GM23338 (cell line): ENCODE data around the gene CAPN8. TPM values are rescaled to one million over a fixed set of nuclear protein-coding genes. Genes with fewer than 3 reads are reported as not detected.

Experiments
- ATAC-seq: fragments of 200-7000 bp; cut with Tn5 transposase; 3 replicates; pipeline ENCODE4 v1.9.1; 2020
- DNase-seq: peaks from one replicate; pipeline ENCODE4 v3.0.0-alpha.2; 2015; ENCODE audit warnings: low spot score
- H2AFZ ChIP-seq: fragments of 200-600 bp; sonication (generic); 2 replicates; pipeline ENCODE4 v1.8.0; 2016; ENCODE audit warnings: antibody characterized with exemption, mild to moderate bottlenecking, moderate library complexity
- H3F3A ChIP-seq: fragments of 200-600 bp; sonication (generic); replicated peaks from 2 replicates; pipeline ENCODE4 v1.8.0; 2017; ENCODE audit warnings: antibody characterized with exemption, mixed run types, low read depth
- H3K27ac ChIP-seq: fragments of 200-600 bp; sonication (generic); 2 replicates; pipeline ENCODE4 v1.6.1; 2016; ENCODE audit warnings: low read depth
- H3K27me3 ChIP-seq: fragments of 200-600 bp; sonication (generic); 2 replicates; pipeline ENCODE4 v1.8.0; 2016; ENCODE audit warnings: mild to moderate bottlenecking, mixed run types, moderate library complexity; ENCODE audit not compliant: insufficient read depth
- H3K36me3 ChIP-seq: fragments of 200-600 bp; sonication (generic); 2 replicates; pipeline ENCODE4 v1.8.0; 2016; ENCODE audit warnings: mild to moderate bottlenecking; ENCODE audit not compliant: insufficient read depth
- H3K4me1 ChIP-seq: fragments of 200-600 bp; sonication (generic); 2 replicates; pipeline ENCODE4 v1.8.0; 2016; ENCODE audit warnings: mild to moderate bottlenecking, moderate library complexity; ENCODE audit not compliant: insufficient read depth
- H3K4me2 ChIP-seq: fragments of 200-600 bp; sonication (generic); 2 replicates; pipeline ENCODE4 v1.7.1; 2017; ENCODE audit warnings: mixed run types
- H3K4me3 ChIP-seq: fragments of 200-600 bp; sonication (generic); 2 replicates; pipeline ENCODE4 v1.6.1; 2016; ENCODE audit warnings: mixed run types
- H3K79me2 ChIP-seq: fragments of 200-600 bp; sonication (generic); replicated peaks from 2 replicates; pipeline ENCODE4 v1.8.0; 2017; ENCODE audit warnings: mild to moderate bottlenecking; ENCODE audit not compliant: insufficient read depth
- H3K9me2 ChIP-seq: fragments of 200-600 bp; sonication (generic); 2 replicates; pipeline ENCODE4 v1.8.0; 2017; ENCODE audit not compliant: insufficient read depth
- H4K20me1 ChIP-seq: fragments of 200-600 bp; sonication (generic); replicated peaks from 2 replicates; pipeline ENCODE4 v1.8.0; 2017; ENCODE audit warnings: mild to moderate bottlenecking; ENCODE audit not compliant: insufficient read depth
- H3K27ac Mint-ChIP-seq: 2 replicates; pipeline ENCODE4 v1.8.0; 2020; ENCODE audit warnings: inconsistent platforms, mild to moderate bottlenecking, moderate library complexity, mixed read lengths
- H3K27me3 Mint-ChIP-seq: 3 replicates; pipeline ENCODE4 v1.8.0; 2022; ENCODE audit warnings: low read depth, mild to moderate bottlenecking, moderate library complexity, mixed read lengths, inconsistent platforms; ENCODE audit not compliant: insufficient read depth, poor library complexity
- H3K36me3 Mint-ChIP-seq: 3 replicates; pipeline ENCODE4 v1.8.0; 2021; ENCODE audit warnings: low read depth, mild to moderate bottlenecking, inconsistent platforms, moderate library complexity, mixed read lengths
- H3K4me1 Mint-ChIP-seq: 3 replicates; pipeline ENCODE4 v1.8.0; 2020; ENCODE audit warnings: mild to moderate bottlenecking, inconsistent platforms, mixed read lengths
- H3K4me3 Mint-ChIP-seq: 3 replicates; pipeline ENCODE4 v1.8.0; 2021; ENCODE audit warnings: moderate library complexity, mild to moderate bottlenecking, inconsistent platforms, mixed read lengths
- H3K9me3 Mint-ChIP-seq: 3 replicates; pipeline ENCODE4 v1.8.0; 2020; ENCODE audit warnings: moderate library complexity, mild to moderate bottlenecking, inconsistent platforms, mixed read lengths
- CREB1 ChIP-seq: fragments of 250-450 bp; sonication (Bioruptor Pico); IDR thresholded peaks from 2 replicates; pipeline ENCODE4 v1.5.0; 2020; ENCODE audit warnings: low read depth, mild to moderate bottlenecking, moderate library complexity
- EZH2 ChIP-seq: fragments of 200-600 bp; sonication (generic); IDR thresholded peaks from one replicate; pipeline ENCODE4 v1.8.0; 2017; ENCODE audit warnings: antibody characterized with exemption, mild to moderate bottlenecking, low read depth; ENCODE audit not compliant: unreplicated experiment
- EZH2phosphoT487 ChIP-seq: fragments of 200-600 bp; sonication (generic); IDR thresholded peaks from one replicate; pipeline ENCODE4 v1.8.1; 2018; ENCODE audit warnings: antibody characterized with exemption; ENCODE audit not compliant: unreplicated experiment
- JUNB ChIP-seq: IDR thresholded peaks from one replicate; pipeline ENCODE4 v1.6.1; 2016; ENCODE audit warnings: antibody characterized with exemption; ENCODE audit not compliant: unreplicated experiment
- NANOG ChIP-seq: IDR thresholded peaks from 2 replicates; pipeline ENCODE4 v1.6.1; 2016; ENCODE audit warnings: antibody characterized with exemption, borderline replicate concordance
- POLR2AphosphoS5 ChIP-seq: IDR thresholded peaks from 2 replicates; pipeline ENCODE4 v1.6.1; 2016; ENCODE audit warnings: antibody characterized with exemption, low read depth
- STAT1 ChIP-seq: IDR thresholded peaks from one replicate; pipeline ENCODE4 v1.6.1; 2016; ENCODE audit warnings: antibody characterized with exemption; ENCODE audit not compliant: unreplicated experiment
- ZNF114 ChIP-seq: fragments of 250-450 bp; sonication (Bioruptor Pico); IDR thresholded peaks from 2 replicates; pipeline ENCODE4 v1.5.0; 2020; ENCODE audit warnings: mild to moderate bottlenecking, moderate library complexity
- ZNF331 ChIP-seq: fragments of 250-450 bp; sonication (Bioruptor Pico); IDR thresholded peaks from 2 replicates; pipeline ENCODE4 v1.5.0; 2020; ENCODE audit warnings: low read depth, mild to moderate bottlenecking, moderate library complexity
- polyA plus RNA-seq: library from polyadenylated mRNA; unstranded; fragments of >200 nt; fragmentation: Nextera tagmentation; extraction: Ambion mirVana; gene quantifications from 2 replicates; pipeline ENCODE4 v1.2.1, GENCODE V29; 2016
- total RNA-seq: library from RNA; depleted of rRNA; stranded (reverse); fragments of >200 nt; shearing (Covaris generic); gene quantifications from 2 replicates; pipeline ENCODE4 v1.2.3, GENCODE V29; 2014
- TF ChIP-seq, protein P1 (sequence below): IDR thresholded peaks from one replicate; pipeline ENCODE4 v1.6.1; 2018; ENCODE audit warnings: antibody characterized with exemption; ENCODE audit not compliant: unreplicated experiment
- TF ChIP-seq, protein P2 (sequence below): IDR thresholded peaks from 2 replicates; pipeline ENCODE4 v1.6.1; 2016; ENCODE audit warnings: antibody characterized with exemption
- TF ChIP-seq, protein P3 (sequence below), 2 experiments: fragments of 200-600 bp in 1 of 2; sonication (generic) in 1 of 2; conservative IDR thresholded peaks; 2 replicates each; pipeline versions ENCODE4 v1.5.1 to v1.6.1; 2016 to 2017; ENCODE audit warnings: antibody characterized with exemption in 2 of 2, low read depth in 2 of 2, mild to moderate bottlenecking in 2 of 2, moderate library complexity in 1 of 2
- TF ChIP-seq, protein P4 (sequence below): fragments of 250-450 bp; sonication (Bioruptor Pico); IDR thresholded peaks from 2 replicates; pipeline ENCODE4 v1.5.0; 2020; ENCODE audit warnings: mild to moderate bottlenecking, moderate library complexity

The CAPN8 gene
- total and polyA plus RNA-seq, 2 experiments from 2014 or later = not detected

DNA sequence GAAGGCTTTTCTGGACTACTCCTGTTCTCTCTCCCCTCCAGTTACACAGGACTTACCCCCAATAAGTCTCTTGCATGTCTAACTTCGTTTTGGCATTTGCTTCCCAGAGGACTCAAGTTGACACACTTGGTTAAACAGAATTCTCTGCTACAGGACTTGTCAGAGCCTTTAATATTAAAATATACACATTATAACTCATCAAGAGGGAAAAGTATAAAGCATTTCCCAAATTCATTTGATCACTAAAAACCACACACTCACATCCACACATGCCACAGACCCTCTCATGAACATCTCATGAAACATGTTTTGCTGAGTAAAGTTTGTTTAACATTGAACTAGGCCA is 38.1 kb upstream of the CAPN8 start:
- Mint-ChIP-seq H3K9me3 (no peaks in the 10 kb centered on the region), H3K4me1 (peaks cover 29% of the 10 kb centered on the region), H3K27me3 (peaks cover 12% of the 10 kb centered on the region), H3K4me3 (no peak overlapping the region), H3K36me3 (no peaks in the 10 kb centered on the region; the same call in 2 of the 3 replicates), H3K27ac (no peak overlapping the region)
- no peak overlapping the region for H2AFZ ChIP-seq
- DNase-seq (no peak), ATAC-seq (no peak)
- H3K79me2 ChIP-seq = no peaks in the 10 kb centered on the region
- H3K27me3 ChIP-seq = no peaks in the 10 kb centered on the region
- no peaks in the 10 kb centered on the region for H3K36me3 ChIP-seq
- no peaks in the 10 kb centered on the region for H4K20me1 ChIP-seq
- H3K4me3 ChIP-seq = no peak overlapping the region
- no peaks in the 10 kb centered on the region for H3K9me2 ChIP-seq
- H3K4me2 ChIP-seq = no peak overlapping the region
- H3K4me1 ChIP-seq = peaks cover 11% of the 10 kb centered on the region; the same call in 1 of the 2 replicates
- no peaks in the 10 kb centered on the region for H3F3A ChIP-seq
- TF ChIP-seq POLR2AphosphoS5 = no peak
- TF ChIP-seq, protein P1, sequence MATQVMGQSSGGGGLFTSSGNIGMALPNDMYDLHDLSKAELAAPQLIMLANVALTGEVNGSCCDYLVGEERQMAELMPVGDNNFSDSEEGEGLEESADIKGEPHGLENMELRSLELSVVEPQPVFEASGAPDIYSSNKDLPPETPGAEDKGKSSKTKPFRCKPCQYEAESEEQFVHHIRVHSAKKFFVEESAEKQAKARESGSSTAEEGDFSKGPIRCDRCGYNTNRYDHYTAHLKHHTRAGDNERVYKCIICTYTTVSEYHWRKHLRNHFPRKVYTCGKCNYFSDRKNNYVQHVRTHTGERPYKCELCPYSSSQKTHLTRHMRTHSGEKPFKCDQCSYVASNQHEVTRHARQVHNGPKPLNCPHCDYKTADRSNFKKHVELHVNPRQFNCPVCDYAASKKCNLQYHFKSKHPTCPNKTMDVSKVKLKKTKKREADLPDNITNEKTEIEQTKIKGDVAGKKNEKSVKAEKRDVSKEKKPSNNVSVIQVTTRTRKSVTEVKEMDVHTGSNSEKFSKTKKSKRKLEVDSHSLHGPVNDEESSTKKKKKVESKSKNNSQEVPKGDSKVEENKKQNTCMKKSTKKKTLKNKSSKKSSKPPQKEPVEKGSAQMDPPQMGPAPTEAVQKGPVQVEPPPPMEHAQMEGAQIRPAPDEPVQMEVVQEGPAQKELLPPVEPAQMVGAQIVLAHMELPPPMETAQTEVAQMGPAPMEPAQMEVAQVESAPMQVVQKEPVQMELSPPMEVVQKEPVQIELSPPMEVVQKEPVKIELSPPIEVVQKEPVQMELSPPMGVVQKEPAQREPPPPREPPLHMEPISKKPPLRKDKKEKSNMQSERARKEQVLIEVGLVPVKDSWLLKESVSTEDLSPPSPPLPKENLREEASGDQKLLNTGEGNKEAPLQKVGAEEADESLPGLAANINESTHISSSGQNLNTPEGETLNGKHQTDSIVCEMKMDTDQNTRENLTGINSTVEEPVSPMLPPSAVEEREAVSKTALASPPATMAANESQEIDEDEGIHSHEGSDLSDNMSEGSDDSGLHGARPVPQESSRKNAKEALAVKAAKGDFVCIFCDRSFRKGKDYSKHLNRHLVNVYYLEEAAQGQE = no peak
- TF ChIP-seq, protein P2, sequence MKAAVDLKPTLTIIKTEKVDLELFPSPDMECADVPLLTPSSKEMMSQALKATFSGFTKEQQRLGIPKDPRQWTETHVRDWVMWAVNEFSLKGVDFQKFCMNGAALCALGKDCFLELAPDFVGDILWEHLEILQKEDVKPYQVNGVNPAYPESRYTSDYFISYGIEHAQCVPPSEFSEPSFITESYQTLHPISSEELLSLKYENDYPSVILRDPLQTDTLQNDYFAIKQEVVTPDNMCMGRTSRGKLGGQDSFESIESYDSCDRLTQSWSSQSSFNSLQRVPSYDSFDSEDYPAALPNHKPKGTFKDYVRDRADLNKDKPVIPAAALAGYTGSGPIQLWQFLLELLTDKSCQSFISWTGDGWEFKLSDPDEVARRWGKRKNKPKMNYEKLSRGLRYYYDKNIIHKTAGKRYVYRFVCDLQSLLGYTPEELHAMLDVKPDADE = no peak
- no peak for TF ChIP-seq EZH2phosphoT487
- no peak for TF ChIP-seq ZNF331 (CRISPR knock-in tag)
- TF ChIP-seq STAT1 = no peak
- TF ChIP-seq CREB1 = no peak
- no peak for TF ChIP-seq ZNF114
- TF ChIP-seq NANOG = no peak
- no peak for TF ChIP-seq JUNB
- TF ChIP-seq, protein P3, sequence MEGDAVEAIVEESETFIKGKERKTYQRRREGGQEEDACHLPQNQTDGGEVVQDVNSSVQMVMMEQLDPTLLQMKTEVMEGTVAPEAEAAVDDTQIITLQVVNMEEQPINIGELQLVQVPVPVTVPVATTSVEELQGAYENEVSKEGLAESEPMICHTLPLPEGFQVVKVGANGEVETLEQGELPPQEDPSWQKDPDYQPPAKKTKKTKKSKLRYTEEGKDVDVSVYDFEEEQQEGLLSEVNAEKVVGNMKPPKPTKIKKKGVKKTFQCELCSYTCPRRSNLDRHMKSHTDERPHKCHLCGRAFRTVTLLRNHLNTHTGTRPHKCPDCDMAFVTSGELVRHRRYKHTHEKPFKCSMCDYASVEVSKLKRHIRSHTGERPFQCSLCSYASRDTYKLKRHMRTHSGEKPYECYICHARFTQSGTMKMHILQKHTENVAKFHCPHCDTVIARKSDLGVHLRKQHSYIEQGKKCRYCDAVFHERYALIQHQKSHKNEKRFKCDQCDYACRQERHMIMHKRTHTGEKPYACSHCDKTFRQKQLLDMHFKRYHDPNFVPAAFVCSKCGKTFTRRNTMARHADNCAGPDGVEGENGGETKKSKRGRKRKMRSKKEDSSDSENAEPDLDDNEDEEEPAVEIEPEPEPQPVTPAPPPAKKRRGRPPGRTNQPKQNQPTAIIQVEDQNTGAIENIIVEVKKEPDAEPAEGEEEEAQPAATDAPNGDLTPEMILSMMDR (conservative IDR thresholded peaks at IDR 0.05; ENCODE audit: low read depth in 2 of 2) = no peak
- no peak for TF ChIP-seq EZH2
- TF ChIP-seq, protein P4, sequence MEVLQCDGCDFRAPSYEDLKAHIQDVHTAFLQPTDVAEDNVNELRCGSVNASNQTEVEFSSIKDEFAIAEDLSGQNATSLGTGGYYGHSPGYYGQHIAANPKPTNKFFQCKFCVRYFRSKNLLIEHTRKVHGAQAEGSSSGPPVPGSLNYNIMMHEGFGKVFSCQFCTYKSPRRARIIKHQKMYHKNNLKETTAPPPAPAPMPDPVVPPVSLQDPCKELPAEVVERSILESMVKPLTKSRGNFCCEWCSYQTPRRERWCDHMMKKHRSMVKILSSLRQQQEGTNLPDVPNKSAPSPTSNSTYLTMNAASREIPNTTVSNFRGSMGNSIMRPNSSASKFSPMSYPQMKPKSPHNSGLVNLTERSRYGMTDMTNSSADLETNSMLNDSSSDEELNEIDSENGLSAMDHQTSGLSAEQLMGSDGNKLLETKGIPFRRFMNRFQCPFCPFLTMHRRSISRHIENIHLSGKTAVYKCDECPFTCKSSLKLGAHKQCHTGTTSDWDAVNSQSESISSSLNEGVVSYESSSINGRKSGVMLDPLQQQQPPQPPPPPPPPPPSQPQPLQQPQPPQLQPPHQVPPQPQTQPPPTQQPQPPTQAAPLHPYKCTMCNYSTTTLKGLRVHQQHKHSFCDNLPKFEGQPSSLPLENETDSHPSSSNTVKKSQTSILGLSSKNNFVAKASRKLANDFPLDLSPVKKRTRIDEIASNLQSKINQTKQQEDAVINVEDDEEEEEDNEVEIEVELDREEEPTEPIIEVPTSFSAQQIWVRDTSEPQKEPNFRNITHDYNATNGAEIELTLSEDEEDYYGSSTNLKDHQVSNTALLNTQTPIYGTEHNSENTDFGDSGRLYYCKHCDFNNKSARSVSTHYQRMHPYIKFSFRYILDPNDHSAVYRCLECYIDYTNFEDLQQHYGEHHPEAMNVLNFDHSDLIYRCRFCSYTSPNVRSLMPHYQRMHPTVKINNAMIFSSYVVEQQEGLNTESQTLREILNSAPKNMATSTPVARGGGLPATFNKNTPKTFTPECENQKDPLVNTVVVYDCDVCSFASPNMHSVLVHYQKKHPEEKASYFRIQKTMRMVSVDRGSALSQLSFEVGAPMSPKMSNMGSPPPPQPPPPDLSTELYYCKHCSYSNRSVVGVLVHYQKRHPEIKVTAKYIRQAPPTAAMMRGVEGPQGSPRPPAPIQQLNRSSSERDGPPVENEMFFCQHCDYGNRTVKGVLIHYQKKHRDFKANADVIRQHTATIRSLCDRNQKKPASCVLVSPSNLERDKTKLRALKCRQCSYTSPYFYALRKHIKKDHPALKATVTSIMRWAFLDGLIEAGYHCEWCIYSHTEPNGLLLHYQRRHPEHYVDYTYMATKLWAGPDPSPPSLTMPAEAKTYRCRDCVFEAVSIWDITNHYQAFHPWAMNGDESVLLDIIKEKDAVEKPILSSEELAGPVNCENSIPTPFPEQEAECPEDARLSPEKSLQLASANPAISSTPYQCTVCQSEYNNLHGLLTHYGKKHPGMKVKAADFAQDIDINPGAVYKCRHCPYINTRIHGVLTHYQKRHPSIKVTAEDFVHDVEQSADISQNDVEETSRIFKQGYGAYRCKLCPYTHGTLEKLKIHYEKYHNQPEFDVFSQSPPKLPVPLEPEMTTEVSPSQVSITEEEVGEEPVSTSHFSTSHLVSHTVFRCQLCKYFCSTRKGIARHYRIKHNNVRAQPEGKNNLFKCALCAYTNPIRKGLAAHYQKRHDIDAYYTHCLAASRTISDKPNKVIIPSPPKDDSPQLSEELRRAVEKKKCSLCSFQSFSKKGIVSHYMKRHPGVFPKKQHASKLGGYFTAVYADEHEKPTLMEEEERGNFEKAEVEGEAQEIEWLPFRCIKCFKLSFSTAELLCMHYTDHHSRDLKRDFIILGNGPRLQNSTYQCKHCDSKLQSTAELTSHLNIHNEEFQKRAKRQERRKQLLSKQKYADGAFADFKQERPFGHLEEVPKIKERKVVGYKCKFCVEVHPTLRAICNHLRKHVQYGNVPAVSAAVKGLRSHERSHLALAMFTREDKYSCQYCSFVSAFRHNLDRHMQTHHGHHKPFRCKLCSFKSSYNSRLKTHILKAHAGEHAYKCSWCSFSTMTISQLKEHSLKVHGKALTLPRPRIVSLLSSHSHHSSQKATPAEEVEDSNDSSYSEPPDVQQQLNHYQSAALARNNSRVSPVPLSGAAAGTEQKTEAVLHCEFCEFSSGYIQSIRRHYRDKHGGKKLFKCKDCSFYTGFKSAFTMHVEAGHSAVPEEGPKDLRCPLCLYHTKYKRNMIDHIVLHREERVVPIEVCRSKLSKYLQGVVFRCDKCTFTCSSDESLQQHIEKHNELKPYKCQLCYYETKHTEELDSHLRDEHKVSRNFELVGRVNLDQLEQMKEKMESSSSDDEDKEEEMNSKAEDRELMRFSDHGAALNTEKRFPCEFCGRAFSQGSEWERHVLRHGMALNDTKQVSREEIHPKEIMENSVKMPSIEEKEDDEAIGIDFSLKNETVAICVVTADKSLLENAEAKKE (CRISPR knock-in tag) = no peak
- no peak overlapping the region for H3K27ac ChIP-seq
